ENCODE measurements around the gene ROBO1. TPM values are rescaled to one million over a fixed set of nuclear protein-coding genes. Genes with fewer than 3 reads are reported as not detected.
A peak's percentile ranks its signal among the peaks of the same experiment; 100 is the strongest.

Gene ROBO1
- total and polyA plus RNA-seq, 2 of the 13 experiments (the other 11 are each of a cell fraction or from before 2014, with no cell fraction given) = 52.2 to 71.0 TPM

DNA sequence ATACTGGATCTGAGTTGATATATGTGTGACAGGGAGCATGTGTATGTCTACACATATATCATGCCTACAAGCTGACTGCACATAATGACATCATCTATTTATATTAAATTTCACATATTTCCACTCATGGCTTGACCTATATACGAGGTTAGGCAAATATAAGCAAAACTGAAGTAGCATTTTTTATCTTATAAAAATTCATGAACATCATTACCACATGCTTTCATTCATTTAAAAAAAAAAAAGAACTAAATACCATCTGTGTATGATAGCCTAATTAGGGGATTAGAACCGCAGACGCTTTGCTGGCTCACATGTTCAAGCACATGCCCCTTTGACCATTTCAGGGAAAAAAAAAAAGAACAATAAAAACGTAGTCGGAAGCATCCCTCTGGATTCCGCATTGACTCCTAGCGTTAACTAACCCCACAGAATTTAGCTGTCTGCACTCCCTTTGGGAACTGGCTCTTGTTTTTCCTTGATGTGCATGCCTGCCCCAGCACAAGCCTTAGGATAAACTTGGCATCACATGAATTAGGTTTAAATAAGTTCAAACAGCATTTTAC lies 888.4 kb downstream of the ROBO1 start (continued):
- peak; percentile 88 for TF ChIP-seq ATF7 (IDR thresholded peaks at IDR 0.05)
- no peak for TF ChIP-seq ATF7 (CRISPR knock-in tag; IDR thresholded peaks at IDR 0.05)
- TF ChIP-seq, protein P1, sequence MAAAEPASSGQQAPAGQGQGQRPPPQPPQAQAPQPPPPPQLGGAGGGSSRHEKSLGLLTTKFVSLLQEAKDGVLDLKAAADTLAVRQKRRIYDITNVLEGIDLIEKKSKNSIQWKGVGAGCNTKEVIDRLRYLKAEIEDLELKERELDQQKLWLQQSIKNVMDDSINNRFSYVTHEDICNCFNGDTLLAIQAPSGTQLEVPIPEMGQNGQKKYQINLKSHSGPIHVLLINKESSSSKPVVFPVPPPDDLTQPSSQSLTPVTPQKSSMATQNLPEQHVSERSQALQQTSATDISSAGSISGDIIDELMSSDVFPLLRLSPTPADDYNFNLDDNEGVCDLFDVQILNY (CRISPR knock-in tag; conservative IDR thresholded peaks at IDR 0.05) = no peak
- TF ChIP-seq NRL (CRISPR knock-in tag; IDR thresholded peaks at IDR 0.05; ENCODE audit: borderline replicate concordance) = no peak
- no peak for TF ChIP-seq RORA (CRISPR knock-in tag; IDR thresholded peaks at IDR 0.05)
- no peak for TF ChIP-seq CREB1 (IDR thresholded peaks at IDR 0.05)
- TF ChIP-seq CREB1 (CRISPR knock-in tag; IDR thresholded peaks at IDR 0.05) = no peak
- TF ChIP-seq HDAC1 (CRISPR knock-in tag; IDR thresholded peaks at IDR 0.05) = no peak
- TF ChIP-seq, protein P2, sequence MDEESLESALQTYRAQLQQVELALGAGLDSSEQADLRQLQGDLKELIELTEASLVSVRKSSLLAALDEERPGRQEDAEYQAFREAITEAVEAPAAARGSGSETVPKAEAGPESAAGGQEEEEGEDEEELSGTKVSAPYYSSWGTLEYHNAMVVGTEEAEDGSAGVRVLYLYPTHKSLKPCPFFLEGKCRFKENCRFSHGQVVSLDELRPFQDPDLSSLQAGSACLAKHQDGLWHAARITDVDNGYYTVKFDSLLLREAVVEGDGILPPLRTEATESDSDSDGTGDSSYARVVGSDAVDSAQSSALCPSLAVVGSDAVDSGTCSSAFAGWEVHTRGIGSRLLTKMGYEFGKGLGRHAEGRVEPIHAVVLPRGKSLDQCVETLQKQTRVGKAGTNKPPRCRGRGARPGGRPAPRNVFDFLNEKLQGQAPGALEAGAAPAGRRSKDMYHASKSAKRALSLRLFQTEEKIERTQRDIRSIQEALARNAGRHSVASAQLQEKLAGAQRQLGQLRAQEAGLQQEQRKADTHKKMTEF (CRISPR knock-in tag; IDR thresholded peaks at IDR 0.05) = no peak

- intact Hi-C loops (cut with micrococcal nuclease; ENCODE audit: unreplicated experiment) = loop anchor here (2.0 kb wide), 1 partner anchor 30 kb away; no protein-coding TSS in a partner anchor
- H3K9ac ChIP-seq (ENCODE audit: insufficient read depth, low read depth, low read length) = no peak overlapping the region; the same call in 1 of the 2 replicates
- peaks cover 72% of the 10 kb centered on the region for H3K79me2 ChIP-seq (ENCODE audit: insufficient read depth, low read length)
- H3K27ac ChIP-seq (ENCODE audit: extremely low read length, insufficient read depth, low read length) = peak overlapping the region; percentile 50
- DNase-seq (ENCODE audit: low spot score) = peak; percentile 36
- BruUV-seq (replicated peaks) = no TSS peak
- no peak overlapping the region for H3K4me3 ChIP-seq (replicated peaks in 1 of 3; ENCODE audit: insufficient read depth in 1 of 3, low read depth in 2 of 3, low read length in 3 of 3)
- peak overlapping the region; percentile 51 for H3K4me2 ChIP-seq (ENCODE audit: low read depth, low read length)
- H2AFZ ChIP-seq (ENCODE audit: low read length) = no peak overlapping the region
- peak; percentile 79 for ATAC-seq
- no peaks in the 10 kb centered on the region; a peak in 1 of 5 replicates for H3K36me3 ChIP-seq (replicated peaks in 1 of 2; ENCODE audit: control insufficient read depth in 1 of 2, insufficient read depth in 2 of 2, low read length in 2 of 2)
- no peaks in the 10 kb centered on the region for H3K27me3 ChIP-seq (ENCODE audit: control insufficient read depth in 1 of 2, insufficient read depth in 2 of 2, low read length in 2 of 2)
- H4K20me1 ChIP-seq (ENCODE audit: insufficient read depth, low read length) = no peaks in the 10 kb centered on the region
- H3K9me3 ChIP-seq (ENCODE audit: low read length) = no peaks in the 10 kb centered on the region
- H3K4me1 ChIP-seq (ENCODE audit: insufficient read depth, low read length) = peaks cover 61% of the 10 kb centered on the region
- 0% methylated on average over 1 of the region's 1 CpG for WGBS (ENCODE audit: low lambda C conversion rate)
- in situ Hi-C loops (cut with HindIII; ENCODE audit: extremely low pct_ligation_motif_present, low pct_unique_long_range_greater_than_20kb) = no loop called here
- POLR2A ChIA-PET = no interaction called here
- FAIRE-seq = peak; percentile 59
- CTCF ChIA-PET (ENCODE audit: low intra/inter-chr PET ratio, low total read pairs) = no interaction called here
- 0 out of 2 replicates have a peak, but pooled peaks have one; percentile 35 for TF ChIP-seq SAP130 (CRISPR knock-in tag; IDR thresholded peaks at IDR 0.05; ENCODE audit: low read depth)
- TF ChIP-seq ZNF652 (CRISPR knock-in tag; IDR thresholded peaks at IDR 0.05; ENCODE audit: borderline replicate concordance, low read depth) = no peak
- TF ChIP-seq ZMYM2 (CRISPR knock-in tag; IDR thresholded peaks at IDR 0.05) = no peak
- no peak for TF ChIP-seq SOX6 (IDR thresholded peaks at IDR 0.05)
- peak; percentile 33; the same call in 1 of the 2 replicates for TF ChIP-seq SOX6 (CRISPR knock-in tag; IDR thresholded peaks at IDR 0.05)
- TF ChIP-seq DNMT1 (CRISPR knock-in tag; IDR thresholded peaks at IDR 0.05) = no peak
- TF ChIP-seq ARID3A (IDR thresholded peaks at IDR 0.05; ENCODE audit: low read depth, low read length) = peak; percentile 9; the same call in 1 of the 2 replicates
- peak; percentile 65 for TF ChIP-seq FOXA3 (CRISPR knock-in tag; IDR thresholded peaks at IDR 0.05)
- TF ChIP-seq MYC (CRISPR knock-in tag; IDR thresholded peaks at IDR 0.05; ENCODE audit: borderline replicate concordance) = no peak
- peak; percentile 40; the same call in 1 of the 2 replicates for TF ChIP-seq GATAD2A (CRISPR knock-in tag; IDR thresholded peaks at IDR 0.05)
- TF ChIP-seq FOSL1 (CRISPR knock-in tag; IDR thresholded peaks at IDR 0.05; ENCODE audit: borderline replicate concordance) = peak; percentile 52; the same call in 1 of the 2 replicates
- TF ChIP-seq, protein P3, sequence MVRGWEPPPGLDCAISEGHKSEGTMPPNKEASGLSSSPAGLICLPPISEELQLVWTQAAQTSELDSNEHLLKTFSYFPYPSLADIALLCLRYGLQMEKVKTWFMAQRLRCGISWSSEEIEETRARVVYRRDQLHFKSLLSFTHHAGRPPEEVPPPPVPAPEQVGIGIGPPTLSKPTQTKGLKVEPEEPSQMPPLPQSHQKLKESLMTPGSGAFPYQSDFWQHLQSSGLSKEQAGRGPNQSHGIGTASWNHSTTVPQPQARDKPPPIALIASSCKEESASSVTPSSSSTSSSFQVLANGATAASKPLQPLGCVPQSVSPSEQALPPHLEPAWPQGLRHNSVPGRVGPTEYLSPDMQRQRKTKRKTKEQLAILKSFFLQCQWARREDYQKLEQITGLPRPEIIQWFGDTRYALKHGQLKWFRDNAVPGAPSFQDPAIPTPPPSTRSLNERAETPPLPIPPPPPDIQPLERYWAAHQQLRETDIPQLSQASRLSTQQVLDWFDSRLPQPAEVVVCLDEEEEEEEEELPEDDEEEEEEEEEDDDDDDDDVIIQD (CRISPR knock-in tag; IDR thresholded peaks at IDR 0.05; ENCODE audit: low read depth) = peak; percentile 75; the same call in 1 of the 2 replicates
Observed at GRCh38 chr3:78878789-78879188, 889.0 kb downstream of the ROBO1 start.
